HG02852 (cell line): Measurements from ENCODE around the gene VSX1.

Experiments
- ATAC-seq: cut with Tn5 transposase; IDR thresholded peaks from one replicate; pipeline ENCODE4 v1.9.1; 2021; ENCODE audit warnings: mild to moderate bottlenecking, moderate library complexity; ENCODE audit not compliant: unreplicated experiment

Gene VSX1

GRCh38 chr20:25081730-25082497 is at the start of gene VSX1:
Gene VSX1 (minus strand): TSS chr20:25082141. CDS start chr20:25082096, 45 bp downstream.
- no peak for ATAC-seq

- ATAC-seq = no peak
Measured at GRCh38 chr20:25129908-25130307, 48.0 kb upstream of the VSX1 start.

- no peak for ATAC-seq
Measured at GRCh38 chr20:25129428-25129827, 47.5 kb upstream of the VSX1 start.

- no peak for ATAC-seq
Measured at GRCh38 chr20:25128649-25129048, 46.7 kb upstream of the VSX1 start.

GRCh38 chr20:25127761-25128537 is 46.0 kb upstream of the VSX1 start:
- ATAC-seq = no peak

- no peak for ATAC-seq
Measured at GRCh38 chr20:25126204-25127029, 44.5 kb upstream of the VSX1 start.

GRCh38 chr20:25125636-25126035 is 43.7 kb upstream of the VSX1 start:
- ATAC-seq = no peak

- ATAC-seq = no peak
Measured at GRCh38 chr20:25120920-25121319, 39.0 kb upstream of the VSX1 start.

GRCh38 chr20:25120457-25120856 is 38.5 kb upstream of the VSX1 start:
- no peak for ATAC-seq

- no peak for ATAC-seq
Measured at GRCh38 chr20:25118529-25118928, 36.6 kb upstream of the VSX1 start.

GRCh38 chr20:25117990-25118389 is 36.0 kb upstream of the VSX1 start:
- ATAC-seq = no peak

GRCh38 chr20:25116739-25117458 is 35.0 kb upstream of the VSX1 start:
- no peak for ATAC-seq

- ATAC-seq = no peak
Measured at GRCh38 chr20:25103526-25103925, 21.6 kb upstream of the VSX1 start.

GRCh38 chr20:25100914-25101313 is 19.0 kb upstream of the VSX1 start:
- ATAC-seq = no peak

GRCh38 chr20:25099601-25100140 is 17.7 kb upstream of the VSX1 start:
- no peak for ATAC-seq

GRCh38 chr20:25097498-25097897 is 15.6 kb upstream of the VSX1 start:
- no peak for ATAC-seq

GRCh38 chr20:25090492-25091429 is 8.8 kb upstream of the VSX1 start:
- no peak for ATAC-seq

- ATAC-seq = no peak
Measured at GRCh38 chr20:25089662-25090061, 7.7 kb upstream of the VSX1 start.

- ATAC-seq = no peak
Measured at GRCh38 chr20:25089096-25089495, 7.2 kb upstream of the VSX1 start.
